A549 treated with ZK216348 at 1 μM for 4 hours (cell line): ENCODE measurements around the gene SDHA. TPM values are rescaled to one million over a fixed set of nuclear protein-coding genes. Genes with fewer than 3 reads are reported as not detected.

Experiments used
- total RNA-seq: library from RNA; stranded (reverse); fragments of 200-300 nt; extraction: Qiagen RNA extraction; gene quantifications from 5 replicates; pipeline ENCODE4 v1.2.3, GENCODE V29; 2022; ENCODE audit warnings: low read depth

The SDHA gene
- 92.2 to 128 TPM (median 120 TPM) in 5 replicates for total RNA-seq

GRCh38 chr5:217494-218456 lies at the start of gene SDHA, which contains the start of gene CCDC127:
Gene SDHA (plus strand): TSS chr5:218320. CDS start chr5:218356, 36 bp downstream.
Gene CCDC127 (minus strand): TSS chr5:218153. CDS start chr5:216849, 1,304 bp downstream.

GRCh38 chr5:191036-191948 lies 26.8 kb upstream of the SDHA start, which contains the start of gene LRRC14B:
Gene LRRC14B (plus strand): TSS chr5:191495. CDS start chr5:191539, 44 bp downstream.

Other genes with a start within 250 kb of the SDHA start
- gene PLEKHG4B, start 126.2 kb upstream of the SDHA start, total RNA-seq, result 0.50 to 1.7 TPM (median 1.0 TPM) in 5 replicates
- not detected in 5 replicates for gene LRRC14B, start 26.8 kb upstream of the SDHA start, total RNA-seq
- gene CCDC127, start 167 bp upstream of the SDHA start, total RNA-seq, result 5.7 to 6.6 TPM (median 6.3 TPM) in 5 replicates
- gene PDCD6, start 53.3 kb downstream of the SDHA start, total RNA-seq, result 146 to 197 TPM (median 186 TPM) in 5 replicates
- gene AHRR, start 103.4 kb downstream of the SDHA start, total RNA-seq, result 3.6 to 4.9 TPM (median 4.0 TPM) in 5 replicates
- 28.6 to 33.9 TPM (median 31.2 TPM) in 5 replicates for gene EXOC3, start 224.9 kb downstream of the SDHA start, total RNA-seq